Stimulated activated CD4-positive, alpha-beta T cell treated with anti-CD3 and anti-CD28 coated beads, Interleukin-12 subunit alpha, Interleukin-12 subunit beta, amount 100 ng/mL, for 4 hours (primary cell): ENCODE data around the gene ZNF200.

ENCODE experiments used
- DNase-seq: peaks from one replicate; pipeline ENCODE4 v3.0.0-alpha.2; 2020

ZNF200 gene

GRCh38 chr16:3173892-3174617 lies 60.9 kb downstream of the ZNF200 start:
- DNase-seq = no peak
